Measurements from ENCODE around the gene FLNB. TPM values are rescaled to one million over a fixed set of nuclear protein-coding genes. Genes with fewer than 3 reads are reported as not detected.

The FLNB gene
- total and polyA plus RNA-seq, 2 of the 13 experiments (the other 11 are each of a cell fraction or from before 2014, with no cell fraction given), result 106 to 130 TPM

- peak; percentile 99 for TF ChIP-seq GATAD2A (CRISPR knock-in tag; IDR thresholded peaks at IDR 0.05)
- no peak for TF ChIP-seq PLRG1 (conservative IDR thresholded peaks at IDR 0.05)
- 0 out of 2 replicates have a peak, but pooled peaks have one; percentile 42 for TF ChIP-seq ZNF121 (CRISPR knock-in tag; IDR thresholded peaks at IDR 0.05)
- TF ChIP-seq ASH2L (IDR thresholded peaks at IDR 0.05; ENCODE audit: insufficient read length, low read depth, low read length), result peak; percentile 73
- 0 out of 2 replicates have a peak, but pooled peaks have one; percentile 40 for TF ChIP-seq DMAP1 (CRISPR knock-in tag; IDR thresholded peaks at IDR 0.05)
- TF ChIP-seq ZFP36L2 (CRISPR knock-in tag; IDR thresholded peaks at IDR 0.05), result no peak
- peak; percentile 76 for TF ChIP-seq POGZ (CRISPR knock-in tag; IDR thresholded peaks at IDR 0.05)
- TF ChIP-seq MED1 (CRISPR knock-in tag; IDR thresholded peaks at IDR 0.05), result peak; percentile 98
- TF ChIP-seq MEIS2 (CRISPR knock-in tag; IDR thresholded peaks at IDR 0.05), result peak; percentile 71
- TF ChIP-seq ZNF616 (CRISPR knock-in tag; IDR thresholded peaks at IDR 0.05; ENCODE audit: low read depth), result no peak
- TF ChIP-seq RARA (CRISPR knock-in tag; IDR thresholded peaks at IDR 0.05), result peak; percentile 84
- TF ChIP-seq ZNF343 (CRISPR knock-in tag; IDR thresholded peaks at IDR 0.05), result no peak
- TF ChIP-seq ZNF572 (CRISPR knock-in tag; IDR thresholded peaks at IDR 0.05), result peak; percentile 54; the same call in 1 of the 2 replicates
- TF ChIP-seq ZNF275 (CRISPR knock-in tag; IDR thresholded peaks at IDR 0.05; ENCODE audit: borderline replicate concordance), result no peak
- TF ChIP-seq ZNF329 (CRISPR knock-in tag; IDR thresholded peaks at IDR 0.05; ENCODE audit: low read depth), result no peak
- TF ChIP-seq ZBTB4 (CRISPR knock-in tag; IDR thresholded peaks at IDR 0.05; ENCODE audit: borderline replicate concordance), result no peak
- no peak for TF ChIP-seq ZNF282 (IDR thresholded peaks at IDR 0.05; ENCODE audit: partially characterized antibody)
- TF ChIP-seq ZNF205 (CRISPR knock-in tag; IDR thresholded peaks at IDR 0.05), result no peak
- TF ChIP-seq KLF13 (CRISPR knock-in tag; IDR thresholded peaks at IDR 0.05), result no peak
- no peak for TF ChIP-seq ZNF704 (CRISPR knock-in tag; IDR thresholded peaks at IDR 0.05; ENCODE audit: borderline replicate concordance)
- no peak for TF ChIP-seq MBD4 (IDR thresholded peaks at IDR 0.05; ENCODE audit: borderline replicate concordance, low read length)
- TF ChIP-seq TAF15 (IDR thresholded peaks at IDR 0.05; ENCODE audit: low read depth, low read length, poor library complexity, severe bottlenecking), result no peak
- TF ChIP-seq CSRNP2 (CRISPR knock-in tag; conservative IDR thresholded peaks at IDR 0.05; ENCODE audit: low read depth), result no peak
- TF ChIP-seq EHMT2 (IDR thresholded peaks at IDR 0.05; ENCODE audit: borderline replicate concordance, low read depth, low read length), result no peak
- TF ChIP-seq ARHGAP35 (CRISPR knock-in tag; IDR thresholded peaks at IDR 0.05; ENCODE audit: borderline replicate concordance), result no peak
Measured at GRCh38 chr3:58049143-58049785, 41.0 kb downstream of the FLNB start (continued).
